ENCODE measurements around the gene NR6A1.

GRCh38 chr9:124810663-124811355 lies 39.7 kb upstream of the NR6A1 start:
- TF ChIP-seq MLX (CRISPR knock-in tag; IDR thresholded peaks at IDR 0.05) (no peak), RELA (CRISPR knock-in tag; IDR thresholded peaks at IDR 0.05; ENCODE audit: borderline replicate concordance) (no peak), CTCF (IDR thresholded peaks at IDR 0.05) (no peak), HMGXB4 (CRISPR knock-in tag; IDR thresholded peaks at IDR 0.05) (no peak), ZBTB21 (CRISPR knock-in tag; IDR thresholded peaks at IDR 0.05; ENCODE audit: borderline replicate concordance) (no peak), FOXP1 (CRISPR knock-in tag; IDR thresholded peaks at IDR 0.05; ENCODE audit: borderline replicate concordance) (no peak), NFYB (CRISPR knock-in tag; conservative IDR thresholded peaks at IDR 0.05; ENCODE audit: low read depth) (no peak), ZNF219 (CRISPR knock-in tag; IDR thresholded peaks at IDR 0.05; ENCODE audit: borderline replicate concordance) (no peak), ZNF532 (CRISPR knock-in tag; IDR thresholded peaks at IDR 0.05; ENCODE audit: borderline replicate concordance) (no peak), AFF4 (CRISPR knock-in tag; IDR thresholded peaks at IDR 0.05; ENCODE audit: borderline replicate concordance) (no peak), ESRRA (CRISPR knock-in tag; IDR thresholded peaks at IDR 0.05; ENCODE audit: borderline replicate concordance) (no peak), JUN (CRISPR knock-in tag; IDR thresholded peaks at IDR 0.05) (no peak), USF2 (CRISPR knock-in tag; IDR thresholded peaks at IDR 0.05) (no peak)

All from WTC11 (cell line).